ENCODE data around the gene ARSD.

GRCh38 chrX:2974961-2975360 is 45.8 kb upstream of the ARSD start:
- TF ChIP-seq EZH2 (IDR thresholded peaks at IDR 0.05) (no peak), POLR2AphosphoS5 (IDR thresholded peaks at IDR 0.05; ENCODE audit: borderline replicate concordance, low read depth, low read length) (no peak)

All from SK-N-MC (cell line).